Fibroblast of pulmonary artery (primary cell): ENCODE data around the gene SUGCT.
A peak's percentile ranks its signal among the peaks of the same experiment; 100 is the strongest.

Experiments
- DNase-seq: peaks from one replicate; pipeline ENCODE4 v3.0.0-alpha.2; 2010; ENCODE audit warnings: low read depth
- H3K4me3 ChIP-seq: replicated peaks from 2 replicates; pipeline ENCODE4 v1.5.1; 2011; ENCODE audit warnings: low read depth, mild to moderate bottlenecking, control low read depth, low read length, moderate library complexity
- CTCF ChIP-seq: IDR thresholded peaks from 2 replicates; pipeline ENCODE4 v1.5.1; 2011; ENCODE audit warnings: mild to moderate bottlenecking, control low read depth, low read length, inconsistent platforms; ENCODE audit errors: missing control alignments

SUGCT gene

GRCh38 chr7:40305229-40305628, 170.4 kb downstream of the SUGCT start:
- H3K4me3 ChIP-seq, result no peak overlapping the region
- no peak for TF ChIP-seq CTCF
- no peak for DNase-seq

GRCh38 chr7:40306025-40306424, 171.2 kb downstream of the SUGCT start:
- TF ChIP-seq CTCF, result no peak
- no peak for DNase-seq
- no peak overlapping the region for H3K4me3 ChIP-seq

DNA sequence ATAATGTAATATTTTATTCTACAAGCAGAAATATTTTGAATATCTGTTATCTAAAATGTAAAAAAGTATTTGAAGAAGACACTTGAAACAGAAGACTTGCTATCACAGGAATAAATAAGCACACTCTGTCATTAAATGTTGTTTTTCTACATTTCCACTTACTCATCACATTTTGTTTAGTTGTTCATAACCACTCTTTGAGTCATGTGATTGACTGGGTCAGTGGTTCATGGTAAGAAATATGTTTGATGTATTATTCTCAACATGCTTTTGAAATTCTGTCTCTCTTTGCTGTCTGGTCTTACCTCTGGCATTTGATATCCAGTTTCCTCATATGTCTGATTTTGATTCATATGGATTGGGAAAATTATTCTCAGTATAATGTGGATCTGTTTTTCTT, 171.8 kb downstream of the SUGCT start:
- TF ChIP-seq CTCF, result no peak
- H3K4me3 ChIP-seq, result no peak overlapping the region
- peak; percentile 53 for DNase-seq

DNA sequence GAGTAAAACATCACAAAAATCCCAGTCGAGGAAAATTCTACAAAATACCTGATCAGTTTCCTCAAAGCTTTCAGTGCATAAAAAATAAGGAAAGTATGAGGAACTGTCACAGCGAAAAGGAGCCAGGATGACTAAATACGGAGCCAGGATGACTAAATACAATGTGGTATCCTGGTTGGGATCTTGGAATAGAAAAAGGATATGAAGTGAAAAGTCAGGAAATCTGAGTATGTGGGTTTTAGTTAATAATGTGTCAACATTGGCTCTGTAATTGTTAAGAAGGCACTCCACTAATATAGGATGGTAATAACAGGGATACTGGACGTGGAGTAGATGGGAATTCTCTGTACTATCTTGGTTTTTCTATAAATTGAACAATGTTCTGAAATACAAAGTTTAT, 175.5 kb downstream of the SUGCT start:
- no peak for TF ChIP-seq CTCF
- H3K4me3 ChIP-seq, result no peak overlapping the region
- DNase-seq, result no peak

- no peak for TF ChIP-seq CTCF
- no peak for DNase-seq
Observed at GRCh38 chr7:40311307-40311706, 176.5 kb downstream of the SUGCT start.

GRCh38 chr7:40315277-40315676, 180.5 kb downstream of the SUGCT start:
- H3K4me3 ChIP-seq, result no peak overlapping the region
- TF ChIP-seq CTCF, result no peak

More at GRCh38 chr7:40311307-40311706, 176.5 kb downstream of the SUGCT start:
- H3K4me3 ChIP-seq, result no peak overlapping the region

GRCh38 chr7:40316176-40316575, 181.4 kb downstream of the SUGCT start:
- DNase-seq, result no peak
- no peak overlapping the region for H3K4me3 ChIP-seq
- TF ChIP-seq CTCF, result no peak

More at GRCh38 chr7:40315277-40315676, 180.5 kb downstream of the SUGCT start:
- DNase-seq, result no peak
